Activated T-helper 1 cell treated with anti-CD3 and anti-CD28 coated beads, Interleukin-12 subunit alpha, Interleukin-12 subunit beta, Interleukin-2, Interleukin-4 antibody, amounts not matched to agents 30 ng/mL and 10 ng/mL and 1 ng/mL, durations not matched to agents 14 hours and 24 hours and 36 hours (primary cell): ENCODE results near the gene SPECC1. TPM values are rescaled to one million over a fixed set of nuclear protein-coding genes. Genes with fewer than 3 reads are reported as not detected.
"Not testable (repeated sequence)": the region's sequence is repeated elsewhere in the genome, so short reads cannot be mapped to it uniquely, and the experiment has no call there.

Experiments
- DNase-seq: peaks from one replicate; pipeline ENCODE4 v3.0.0; 2021; ENCODE audit warnings: low spot score
- H3K27ac Mint-ChIP-seq: one replicate; pipeline ENCODE4 v1.8.0; 2021; ENCODE audit warnings: mild to moderate bottlenecking, mixed read lengths
- H3K27me3 Mint-ChIP-seq: one replicate; pipeline ENCODE4 v1.8.0; 2022; ENCODE audit warnings: mild to moderate bottlenecking, moderate library complexity, mixed read lengths; ENCODE audit not compliant: insufficient read depth
- H3K36me3 Mint-ChIP-seq: one replicate; pipeline ENCODE4 v1.8.0; 2021; ENCODE audit warnings: low read depth, mixed read lengths
- H3K4me1 Mint-ChIP-seq: one replicate; pipeline ENCODE4 v1.8.0; 2021; ENCODE audit warnings: low read depth, mixed read lengths
- H3K4me3 Mint-ChIP-seq: one replicate; pipeline ENCODE4 v1.8.0; 2021; ENCODE audit warnings: mild to moderate bottlenecking, moderate library complexity, mixed read lengths
- H3K9me3 Mint-ChIP-seq: one replicate; pipeline ENCODE4 v1.8.0; 2021; ENCODE audit warnings: mixed read lengths
- intact Hi-C: fragments of 100-400 bp; cut with micrococcal nuclease; formaldehyde crosslinking; loops from one replicate; pipeline ENCODE4 v1.15.1; 2024
- total RNA-seq: library from RNA; stranded (reverse); gene quantifications from 2 replicates; pipeline ENCODE4 v1.2.3, GENCODE V29; 2022

The SPECC1 gene
- total RNA-seq, 1 donor from 2014 or later, result 11.1 TPM

DNA sequence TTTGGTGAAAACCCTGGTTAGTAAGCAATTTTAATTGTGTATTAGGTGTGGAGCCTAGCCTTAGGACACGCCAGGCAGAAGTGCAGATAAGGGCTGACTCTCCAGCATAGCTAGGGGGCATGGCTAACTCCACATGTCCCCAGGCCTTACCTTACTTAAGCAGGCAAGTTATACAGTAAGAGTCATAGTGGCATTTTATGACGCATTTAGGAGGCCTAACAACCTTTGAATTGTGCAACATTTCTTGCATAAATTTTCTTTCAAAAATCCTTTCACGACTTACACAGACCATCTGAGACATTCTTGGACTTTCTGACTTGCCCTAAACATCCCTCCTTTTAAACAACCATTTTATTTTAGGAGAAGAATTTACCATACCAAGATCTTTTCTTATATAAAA, 187.1 kb downstream of the SPECC1 start:
- not testable (repeated sequence) for H3K27ac Mint-ChIP-seq

DNA sequence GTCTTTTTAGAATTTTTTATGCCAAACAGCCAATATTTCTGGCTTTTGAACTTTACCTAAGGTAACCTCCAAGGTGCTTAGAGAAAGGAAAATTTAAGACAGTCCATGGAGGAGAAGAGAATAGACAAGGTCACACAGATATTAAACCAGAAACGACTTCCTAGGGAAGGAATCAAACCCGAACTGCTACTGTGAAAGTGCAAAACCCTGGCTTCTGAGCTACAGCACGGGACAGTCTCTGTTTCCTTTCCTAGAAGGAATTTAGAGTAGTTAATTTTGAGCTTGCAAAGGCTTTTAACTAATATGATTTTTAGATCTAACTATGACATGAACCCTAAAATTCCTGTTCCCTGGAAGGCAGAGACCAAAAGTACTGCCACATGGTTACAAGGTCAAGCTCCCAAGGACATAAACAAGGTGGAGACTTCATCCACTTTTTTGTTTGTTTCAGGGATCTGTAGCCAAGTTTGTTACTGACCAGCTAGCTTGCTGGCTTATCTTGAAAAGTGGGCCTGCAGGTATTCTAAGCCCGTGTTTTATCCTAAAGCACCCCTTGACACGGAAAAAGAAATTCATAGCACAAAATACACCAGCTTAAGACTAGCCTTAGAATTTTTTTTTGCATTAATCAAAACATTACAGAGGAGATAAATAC, 188.2 kb downstream of the SPECC1 start:
- no peak for DNase-seq
- H3K27ac Mint-ChIP-seq, result no peak overlapping the region
- intact Hi-C loops, result no loop called here
- H3K9me3 Mint-ChIP-seq, result peaks cover 23% of the 10 kb centered on the region
- H3K4me3 Mint-ChIP-seq, result no peak overlapping the region
- H3K36me3 Mint-ChIP-seq, result peaks cover 2% of the 10 kb centered on the region
- peaks cover 6% of the 10 kb centered on the region for H3K4me1 Mint-ChIP-seq
- H3K27me3 Mint-ChIP-seq, result peaks cover 5% of the 10 kb centered on the region

More for the DNA sequence above, 187.1 kb downstream of the SPECC1 start:
- H3K27me3 Mint-ChIP-seq, H3K4me3 Mint-ChIP-seq, H3K36me3 Mint-ChIP-seq, intact Hi-C loops, DNase-seq, H3K4me1 Mint-ChIP-seq: not testable (repeated sequence)
- H3K9me3 Mint-ChIP-seq, result peaks cover 23% of the 10 kb centered on the region

DNA sequence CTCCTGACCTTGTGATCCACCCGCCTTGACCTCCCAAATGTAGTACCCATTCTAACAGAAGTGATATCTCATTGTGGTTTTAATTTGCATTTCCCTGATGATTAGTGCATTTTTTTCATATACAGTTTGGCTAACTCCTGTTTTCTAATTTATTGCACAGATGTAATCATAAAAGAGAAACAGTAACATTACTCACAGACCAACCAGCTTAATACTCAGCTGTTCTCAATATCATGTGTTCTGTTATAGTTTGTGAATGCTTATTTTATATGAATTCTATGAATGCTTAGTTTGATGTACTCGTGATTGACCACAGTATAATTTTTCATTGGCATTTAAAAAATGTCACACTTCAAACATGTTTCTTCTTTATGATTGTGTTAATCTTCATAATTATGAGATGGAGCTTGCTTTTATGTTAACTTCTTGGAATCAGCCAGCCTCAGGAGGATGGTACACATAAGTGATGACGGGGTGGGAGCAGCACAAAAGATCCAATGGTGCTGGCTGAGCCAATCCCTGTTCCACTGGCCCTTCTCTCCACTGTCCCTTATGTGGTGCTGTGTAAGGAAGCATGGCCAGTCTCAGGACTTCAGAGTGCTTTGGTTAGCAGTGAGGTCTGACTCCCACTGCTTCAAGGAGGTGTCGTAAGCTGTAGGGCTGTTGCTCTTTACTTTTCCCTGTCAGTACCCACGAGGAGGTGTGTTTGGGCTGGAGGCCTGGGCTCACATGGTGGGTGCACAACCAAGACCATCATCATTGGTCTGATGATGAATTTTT, 191.0 kb downstream of the SPECC1 start:
- peaks cover 8% of the 10 kb centered on the region for H3K4me1 Mint-ChIP-seq
- H3K36me3 Mint-ChIP-seq, result peaks cover 2% of the 10 kb centered on the region
- no peak overlapping the region for H3K4me3 Mint-ChIP-seq
- H3K9me3 Mint-ChIP-seq, result peaks cover 23% of the 10 kb centered on the region
- intact Hi-C loops, result no loop called here
- H3K27ac Mint-ChIP-seq, result no peak overlapping the region
- no peak for DNase-seq
- peaks cover 1% of the 10 kb centered on the region for H3K27me3 Mint-ChIP-seq

DNA sequence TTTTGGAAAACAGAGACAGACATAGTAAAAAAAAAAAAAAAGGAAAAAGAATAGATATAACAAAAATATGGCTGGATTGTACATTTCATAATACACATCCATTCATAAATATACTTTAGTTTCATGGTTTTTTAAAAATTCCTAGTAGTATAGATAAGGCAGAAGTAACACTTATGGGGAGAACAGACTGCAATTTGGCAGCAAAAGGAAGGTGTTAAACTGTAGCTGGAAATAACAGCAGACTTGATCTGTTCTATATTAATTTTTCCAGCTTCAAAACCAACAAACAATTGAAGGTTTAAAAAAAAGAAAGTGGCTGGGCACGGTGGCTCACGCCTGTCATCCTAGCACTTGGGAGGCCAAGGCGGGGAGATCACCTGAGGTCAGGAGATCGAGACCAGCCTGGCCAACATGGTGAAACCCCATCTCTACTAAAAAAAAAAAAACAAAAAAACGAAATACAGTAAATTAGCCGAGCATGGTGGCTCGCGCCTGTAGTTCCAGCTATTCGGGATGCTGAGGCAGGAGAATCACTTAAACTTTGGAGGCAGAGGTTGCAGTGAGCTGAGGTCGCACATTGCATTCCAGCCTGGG, 191.8 kb downstream of the SPECC1 start:
- intact Hi-C loops, result no loop called here
- Mint-ChIP-seq H3K4me1 (peaks cover 15% of the 10 kb centered on the region), H3K27ac (no peak overlapping the region), H3K4me3 (no peak overlapping the region), H3K36me3 (peaks cover 2% of the 10 kb centered on the region), H3K9me3 (peaks cover 20% of the 10 kb centered on the region), H3K27me3 (peaks cover 1% of the 10 kb centered on the region)
- DNase-seq, result no peak

DNA sequence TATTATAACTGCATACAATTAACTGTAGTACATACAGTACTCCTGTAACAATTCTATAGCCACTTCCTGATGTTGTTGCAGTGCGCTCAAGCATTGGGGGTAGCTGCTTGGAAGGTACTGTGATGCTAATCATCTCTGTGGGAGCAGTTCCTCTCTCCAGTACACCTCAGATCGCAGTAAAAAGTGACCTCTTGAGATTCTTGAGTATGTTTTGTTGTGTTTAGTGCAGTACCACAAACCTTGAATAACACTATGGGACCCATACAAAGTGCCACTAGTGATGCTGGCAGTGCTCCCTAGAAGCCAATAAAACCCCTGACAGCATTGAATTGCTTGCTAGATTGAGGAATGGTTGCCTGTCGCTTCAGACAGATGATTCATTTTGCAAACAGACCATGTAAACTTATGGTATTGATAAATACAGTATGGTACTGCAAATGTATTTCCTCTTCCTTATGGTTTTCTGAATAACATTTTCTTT, 193.0 kb downstream of the SPECC1 start:
- no peak overlapping the region for H3K27ac Mint-ChIP-seq
- intact Hi-C loops, result no loop called here
- peaks cover 14% of the 10 kb centered on the region for H3K9me3 Mint-ChIP-seq
- peaks cover 1% of the 10 kb centered on the region for H3K27me3 Mint-ChIP-seq
- H3K4me3 Mint-ChIP-seq, result no peak overlapping the region
- H3K36me3 Mint-ChIP-seq, result peaks cover 2% of the 10 kb centered on the region
- peaks cover 21% of the 10 kb centered on the region for H3K4me1 Mint-ChIP-seq
- DNase-seq, result no peak

DNA sequence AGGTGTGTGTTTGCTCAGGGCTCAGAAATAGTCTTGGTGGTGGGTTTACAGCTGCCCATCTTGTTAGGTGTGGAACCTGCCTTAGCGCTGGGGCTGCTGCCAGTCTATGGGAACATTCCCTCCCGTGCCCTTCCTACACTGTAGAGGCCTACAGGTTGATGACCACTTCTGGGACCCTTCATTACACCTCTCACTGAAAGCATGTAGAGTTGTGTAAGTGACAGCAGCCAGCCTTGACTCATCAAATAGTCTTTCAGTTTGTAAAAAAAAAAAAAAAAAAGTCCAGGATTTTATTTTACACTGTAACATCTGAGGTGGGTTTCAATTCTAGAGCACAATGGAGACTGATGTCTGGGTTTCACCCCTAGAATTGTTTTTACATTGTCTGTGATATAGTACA, 193.9 kb downstream of the SPECC1 start:
- Mint-ChIP-seq H3K36me3 (peaks cover 2% of the 10 kb centered on the region), H3K9me3 (peaks cover 9% of the 10 kb centered on the region), H3K4me1 (peaks cover 22% of the 10 kb centered on the region), H3K27me3 (peaks cover 1% of the 10 kb centered on the region), H3K27ac (no peak overlapping the region), H3K4me3 (no peak overlapping the region)
- intact Hi-C loops, result no loop called here
- DNase-seq, result no peak

DNA sequence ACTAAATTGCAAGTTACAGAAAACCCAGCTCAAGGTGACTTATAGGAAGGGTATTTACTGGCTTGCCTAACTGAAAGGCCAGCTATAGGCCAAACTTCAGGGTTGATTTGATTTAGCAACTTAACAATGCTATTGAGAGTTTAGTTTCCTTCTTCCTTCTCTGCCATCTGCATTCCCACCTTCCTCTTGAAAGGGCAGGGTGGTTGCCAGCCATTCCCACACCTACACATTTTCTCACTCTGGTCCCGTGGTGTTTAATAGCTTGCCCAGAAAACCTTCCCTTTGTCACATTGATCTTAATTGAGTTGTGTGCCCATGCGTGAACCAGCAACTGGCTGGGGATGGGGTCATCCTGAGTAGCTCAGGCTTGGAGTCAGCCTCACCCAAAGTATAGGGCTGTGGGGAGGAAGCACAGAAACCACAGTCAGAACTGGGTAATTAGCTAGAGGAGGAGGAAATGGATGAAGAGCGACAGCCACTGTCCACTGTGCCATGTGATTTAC, 194.7 kb downstream of the SPECC1 start:
- no peak overlapping the region for H3K27ac Mint-ChIP-seq
- peaks cover under 1% of the 10 kb centered on the region for H3K36me3 Mint-ChIP-seq
- intact Hi-C loops, result no loop called here
- H3K9me3 Mint-ChIP-seq, result peaks cover 1% of the 10 kb centered on the region
- H3K4me3 Mint-ChIP-seq, result no peak overlapping the region
- no peak for DNase-seq
- peaks cover 1% of the 10 kb centered on the region for H3K27me3 Mint-ChIP-seq
- H3K4me1 Mint-ChIP-seq, result peaks cover 16% of the 10 kb centered on the region

DNA sequence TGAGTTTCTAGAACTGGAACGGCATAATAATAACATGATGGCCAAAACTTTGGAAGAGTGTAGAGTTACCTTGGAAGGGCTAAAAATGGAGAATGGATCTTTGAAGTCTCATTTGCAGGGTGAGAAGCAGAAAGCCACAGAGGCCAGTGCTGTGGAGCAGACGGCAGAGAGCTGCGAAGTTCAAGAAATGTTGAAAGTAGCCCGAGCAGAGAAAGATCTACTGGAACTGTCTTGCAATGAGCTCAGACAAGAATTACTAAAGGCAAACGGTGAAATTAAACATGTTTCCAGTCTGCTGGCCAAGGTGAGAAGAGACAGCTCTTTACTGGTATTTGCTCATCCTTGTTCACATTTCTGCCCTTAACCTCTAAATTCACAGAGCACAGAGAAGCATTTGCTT, 196.4 kb downstream of the SPECC1 start:
- peaks cover 1% of the 10 kb centered on the region for H3K27me3 Mint-ChIP-seq
- no peak for DNase-seq
- no peak overlapping the region for H3K27ac Mint-ChIP-seq
- H3K36me3 Mint-ChIP-seq, result no peaks in the 10 kb centered on the region
- no peak overlapping the region for H3K4me3 Mint-ChIP-seq
- peaks cover 15% of the 10 kb centered on the region for H3K4me1 Mint-ChIP-seq
- no peaks in the 10 kb centered on the region for H3K9me3 Mint-ChIP-seq
- intact Hi-C loops, result no loop called here

DNA sequence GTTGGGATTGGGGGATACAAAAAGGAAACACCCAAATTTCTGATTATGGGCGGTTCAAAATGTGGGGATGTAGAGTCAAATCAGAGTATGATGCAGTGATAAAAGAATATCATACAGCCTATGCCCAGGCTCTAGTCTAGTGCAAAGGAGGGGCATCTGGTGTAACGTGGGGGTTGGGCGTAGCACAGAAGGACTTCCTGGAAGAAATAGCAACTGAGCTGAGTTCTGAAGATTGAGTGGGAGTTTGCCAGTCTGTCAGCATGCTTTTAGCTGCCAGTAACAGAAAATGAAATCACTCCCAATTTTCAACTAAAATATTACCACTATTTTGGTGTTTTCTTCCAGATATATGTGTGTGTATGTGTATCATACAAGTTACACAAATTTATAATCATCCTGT, 196.9 kb downstream of the SPECC1 start:
- no peak for DNase-seq
- H3K36me3 Mint-ChIP-seq, result no peaks in the 10 kb centered on the region
- no peaks in the 10 kb centered on the region for H3K9me3 Mint-ChIP-seq
- peaks cover 1% of the 10 kb centered on the region for H3K27me3 Mint-ChIP-seq
- H3K4me3 Mint-ChIP-seq, result no peak overlapping the region
- intact Hi-C loops, result no loop called here
- H3K27ac Mint-ChIP-seq, result no peak overlapping the region
- H3K4me1 Mint-ChIP-seq, result peaks cover 15% of the 10 kb centered on the region

DNA sequence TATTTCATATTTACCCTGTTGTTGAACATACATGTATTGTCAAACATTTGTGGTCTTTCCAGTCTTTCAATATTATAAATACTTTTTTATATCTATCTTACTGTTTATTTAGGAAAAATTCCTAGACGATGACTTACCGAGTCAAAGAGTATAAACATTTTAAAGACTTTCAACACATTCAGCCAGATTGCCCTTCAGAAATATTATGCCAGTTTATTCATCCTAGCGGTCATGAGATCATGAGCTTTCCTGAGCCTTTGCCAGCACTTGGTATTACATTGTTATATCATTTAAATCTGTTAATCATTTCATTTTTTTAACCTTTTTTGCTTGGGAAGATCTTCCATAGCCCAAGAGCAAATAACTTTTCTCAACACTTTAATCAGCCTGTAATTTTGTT, 197.4 kb downstream of the SPECC1 start:
- Mint-ChIP-seq H3K9me3 (no peaks in the 10 kb centered on the region), H3K27ac (no peak overlapping the region), H3K36me3 (no peaks in the 10 kb centered on the region), H3K4me1 (peaks cover 15% of the 10 kb centered on the region), H3K27me3 (peaks cover 1% of the 10 kb centered on the region), H3K4me3 (no peak overlapping the region)
- intact Hi-C loops, result no loop called here
- DNase-seq, result no peak

DNA sequence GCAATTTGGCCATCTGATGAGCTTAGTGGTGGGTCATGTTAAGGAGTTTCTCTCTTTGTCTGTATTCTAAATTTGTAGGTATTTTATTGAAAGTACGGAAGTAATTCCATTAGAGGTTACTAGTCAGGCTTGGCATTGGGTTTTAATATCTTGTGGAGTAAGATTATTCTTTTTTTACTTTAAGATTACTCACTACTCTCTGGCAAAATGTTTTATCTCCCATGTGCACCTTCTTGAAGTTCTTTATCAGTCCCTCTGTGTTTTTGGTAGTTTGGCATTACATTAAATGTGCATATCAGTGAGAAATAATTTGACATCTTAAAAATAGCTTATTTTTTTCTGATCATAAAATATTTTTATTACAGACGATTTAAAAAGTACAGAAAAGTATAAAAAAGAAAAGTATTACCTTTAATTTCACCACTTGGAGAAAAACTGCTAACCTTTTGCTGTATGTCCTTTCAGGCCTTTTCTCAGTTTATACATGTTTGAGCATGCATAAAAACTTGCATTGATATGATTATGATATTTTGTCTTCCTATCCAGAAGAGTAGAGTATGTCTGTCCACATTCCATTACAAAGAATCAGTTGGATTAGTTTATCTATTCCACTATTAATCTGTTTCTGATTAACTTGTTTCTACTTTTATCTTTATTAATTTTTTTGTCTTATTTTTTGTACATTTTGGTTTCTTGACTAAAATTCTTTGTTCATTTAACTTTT, 198.3 kb downstream of the SPECC1 start:
- DNase-seq, result no peak
- H3K4me1 Mint-ChIP-seq, result peaks cover 15% of the 10 kb centered on the region
- no peaks in the 10 kb centered on the region for H3K9me3 Mint-ChIP-seq
- H3K4me3 Mint-ChIP-seq, result no peak overlapping the region
- peaks cover 1% of the 10 kb centered on the region for H3K27me3 Mint-ChIP-seq
- H3K27ac Mint-ChIP-seq, result no peak overlapping the region
- no peaks in the 10 kb centered on the region for H3K36me3 Mint-ChIP-seq
- intact Hi-C loops, result no loop called here

DNA sequence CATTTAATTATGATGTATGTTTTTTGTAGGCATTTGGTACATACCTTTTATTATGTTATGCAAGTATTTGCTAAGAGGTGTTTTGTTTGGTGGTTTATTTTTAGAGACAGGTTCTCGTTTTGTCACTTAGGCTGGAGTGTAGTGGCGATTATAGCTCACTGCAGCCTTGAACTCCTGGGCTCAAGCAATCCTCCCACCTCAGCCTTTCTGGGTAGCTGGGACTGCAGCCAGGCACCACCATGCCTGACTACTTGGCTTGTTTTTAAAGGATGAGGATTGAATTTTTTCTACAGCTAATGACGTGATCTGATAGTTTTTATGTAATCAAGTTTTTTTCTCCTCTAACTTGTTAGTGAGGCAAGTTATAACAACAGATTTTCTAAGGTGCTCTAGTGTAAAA, 199.6 kb downstream of the SPECC1 start:
- H3K4me1 Mint-ChIP-seq, result peaks cover 15% of the 10 kb centered on the region
- H3K4me3 Mint-ChIP-seq, result no peak overlapping the region
- intact Hi-C loops, result no loop called here
- no peak for DNase-seq
- H3K9me3 Mint-ChIP-seq, result no peaks in the 10 kb centered on the region
- no peak overlapping the region for H3K27ac Mint-ChIP-seq
- no peaks in the 10 kb centered on the region for H3K36me3 Mint-ChIP-seq
- H3K27me3 Mint-ChIP-seq, result peaks cover 1% of the 10 kb centered on the region
